GM12878 (cell line): ENCODE results near the gene PDZRN3.

Experiments used
- EGR1 ChIP-seq, 2 experiments: IDR thresholded peaks; 1 replicate in 1 of 2; 2 replicates in 1 of 2; pipeline ENCODE4 v1.6.1; 2011 to 2012; ENCODE audit warnings: low read depth in 2 of 2, low read length in 2 of 2, borderline replicate concordance in 1 of 2, mild to moderate bottlenecking in 1 of 2, moderate library complexity in 1 of 2
- HDGF ChIP-seq: fragments of 450-650 bp; IDR thresholded peaks from 2 replicates; pipeline ENCODE4 v1.6.1; 2016; ENCODE audit warnings: antibody characterized with exemption
- PAX8 ChIP-seq: fragments of 450-650 bp; IDR thresholded peaks from 2 replicates; pipeline ENCODE4 v1.6.1; 2017; ENCODE audit warnings: mild to moderate bottlenecking, moderate library complexity
- POLR2A ChIP-seq: IDR thresholded peaks from 2 replicates; pipeline ENCODE4 v1.6.1; 2011; ENCODE audit warnings: low read depth, mild to moderate bottlenecking, low read length
- RAD21 ChIP-seq: IDR thresholded peaks from 2 replicates; pipeline ENCODE4 v1.6.1; 2011; ENCODE audit warnings: mild to moderate bottlenecking, low read depth, low read length, moderate library complexity; ENCODE audit not compliant: insufficient read depth
- RCOR1 ChIP-seq: conservative IDR thresholded peaks from 2 replicates; pipeline ENCODE4 v1.6.1; 2012; ENCODE audit warnings: low read depth, low read length, improper control_type of control experiment
- SIN3A ChIP-seq: IDR thresholded peaks from 2 replicates; pipeline ENCODE4 v1.6.1; 2012; ENCODE audit warnings: low read depth, low read length, improper control_type of control experiment
- SIX5 ChIP-seq: IDR thresholded peaks from 2 replicates; pipeline ENCODE4 v1.6.1; 2011; ENCODE audit warnings: mild to moderate bottlenecking, low read depth, low read length, moderate library complexity; ENCODE audit not compliant: severe bottlenecking
- SMC3 ChIP-seq: IDR thresholded peaks from 2 replicates; pipeline ENCODE4 v1.6.1; 2011; ENCODE audit warnings: low read length, improper control_type of control experiment, borderline replicate concordance
- SUZ12 ChIP-seq: fragments of 200-600 bp; sonication (generic); IDR thresholded peaks from one replicate; pipeline ENCODE4 v1.6.1; 2018; ENCODE audit warnings: antibody characterized with exemption, mild to moderate bottlenecking; ENCODE audit not compliant: unreplicated experiment
- TF ChIP-seq, protein P1 (sequence below), 3 experiments: IDR thresholded peaks in 2 of 3; conservative IDR thresholded peaks in 1 of 3; 2 replicates each; pipeline ENCODE4 v1.5.1; 2011; ENCODE audit warnings: low read depth in 3 of 3, low read length in 3 of 3, mild to moderate bottlenecking in 3 of 3, control low read depth in 2 of 3, moderate library complexity in 2 of 3, inconsistent platforms in 1 of 3, mixed read lengths in 1 of 3; ENCODE audit not compliant: control insufficient read depth in 2 of 3, insufficient read depth in 1 of 3; ENCODE audit errors: extremely low read depth in 1 of 3
- TF ChIP-seq, protein P2 (sequence below): IDR thresholded peaks from 2 replicates; pipeline ENCODE4 v1.6.1; 2012; ENCODE audit warnings: mild to moderate bottlenecking, low read depth, low read length
- TF ChIP-seq, protein P3 (sequence below): IDR thresholded peaks from 2 replicates; pipeline ENCODE4 v1.6.1; 2012; ENCODE audit warnings: low read depth, low read length, improper control_type of control experiment

DNA sequence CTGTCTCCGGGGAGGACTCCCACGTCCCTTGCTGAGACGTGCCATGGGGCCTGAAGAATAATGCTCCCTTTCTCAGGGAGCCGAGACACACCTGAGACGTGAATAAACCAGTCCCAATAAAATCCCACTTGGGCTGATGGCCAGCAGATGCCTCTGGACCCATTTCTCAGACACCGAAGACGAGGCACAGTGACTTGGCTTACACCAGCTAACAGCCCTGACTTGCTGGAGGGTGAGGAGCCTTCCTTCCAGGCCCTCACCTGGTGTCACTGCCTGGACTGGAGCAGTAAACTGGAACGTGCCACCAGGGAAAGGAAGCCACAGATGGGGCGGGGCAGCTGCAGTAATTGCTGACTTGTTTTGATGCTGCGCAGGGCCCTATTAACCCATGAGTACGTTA, 189.7 kb downstream of the PDZRN3 start:
- TF ChIP-seq, protein P1, sequence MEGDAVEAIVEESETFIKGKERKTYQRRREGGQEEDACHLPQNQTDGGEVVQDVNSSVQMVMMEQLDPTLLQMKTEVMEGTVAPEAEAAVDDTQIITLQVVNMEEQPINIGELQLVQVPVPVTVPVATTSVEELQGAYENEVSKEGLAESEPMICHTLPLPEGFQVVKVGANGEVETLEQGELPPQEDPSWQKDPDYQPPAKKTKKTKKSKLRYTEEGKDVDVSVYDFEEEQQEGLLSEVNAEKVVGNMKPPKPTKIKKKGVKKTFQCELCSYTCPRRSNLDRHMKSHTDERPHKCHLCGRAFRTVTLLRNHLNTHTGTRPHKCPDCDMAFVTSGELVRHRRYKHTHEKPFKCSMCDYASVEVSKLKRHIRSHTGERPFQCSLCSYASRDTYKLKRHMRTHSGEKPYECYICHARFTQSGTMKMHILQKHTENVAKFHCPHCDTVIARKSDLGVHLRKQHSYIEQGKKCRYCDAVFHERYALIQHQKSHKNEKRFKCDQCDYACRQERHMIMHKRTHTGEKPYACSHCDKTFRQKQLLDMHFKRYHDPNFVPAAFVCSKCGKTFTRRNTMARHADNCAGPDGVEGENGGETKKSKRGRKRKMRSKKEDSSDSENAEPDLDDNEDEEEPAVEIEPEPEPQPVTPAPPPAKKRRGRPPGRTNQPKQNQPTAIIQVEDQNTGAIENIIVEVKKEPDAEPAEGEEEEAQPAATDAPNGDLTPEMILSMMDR (IDR thresholded peaks at IDR 0.05 in 2 of 3, conservative IDR thresholded peaks at IDR 0.05 in 1 of 3; ENCODE audit: control insufficient read depth in 2 of 3, extremely low read depth in 1 of 3, insufficient read depth in 1 of 3, low read depth in 3 of 3, low read length in 3 of 3), result no peak
- TF ChIP-seq, protein P2, sequence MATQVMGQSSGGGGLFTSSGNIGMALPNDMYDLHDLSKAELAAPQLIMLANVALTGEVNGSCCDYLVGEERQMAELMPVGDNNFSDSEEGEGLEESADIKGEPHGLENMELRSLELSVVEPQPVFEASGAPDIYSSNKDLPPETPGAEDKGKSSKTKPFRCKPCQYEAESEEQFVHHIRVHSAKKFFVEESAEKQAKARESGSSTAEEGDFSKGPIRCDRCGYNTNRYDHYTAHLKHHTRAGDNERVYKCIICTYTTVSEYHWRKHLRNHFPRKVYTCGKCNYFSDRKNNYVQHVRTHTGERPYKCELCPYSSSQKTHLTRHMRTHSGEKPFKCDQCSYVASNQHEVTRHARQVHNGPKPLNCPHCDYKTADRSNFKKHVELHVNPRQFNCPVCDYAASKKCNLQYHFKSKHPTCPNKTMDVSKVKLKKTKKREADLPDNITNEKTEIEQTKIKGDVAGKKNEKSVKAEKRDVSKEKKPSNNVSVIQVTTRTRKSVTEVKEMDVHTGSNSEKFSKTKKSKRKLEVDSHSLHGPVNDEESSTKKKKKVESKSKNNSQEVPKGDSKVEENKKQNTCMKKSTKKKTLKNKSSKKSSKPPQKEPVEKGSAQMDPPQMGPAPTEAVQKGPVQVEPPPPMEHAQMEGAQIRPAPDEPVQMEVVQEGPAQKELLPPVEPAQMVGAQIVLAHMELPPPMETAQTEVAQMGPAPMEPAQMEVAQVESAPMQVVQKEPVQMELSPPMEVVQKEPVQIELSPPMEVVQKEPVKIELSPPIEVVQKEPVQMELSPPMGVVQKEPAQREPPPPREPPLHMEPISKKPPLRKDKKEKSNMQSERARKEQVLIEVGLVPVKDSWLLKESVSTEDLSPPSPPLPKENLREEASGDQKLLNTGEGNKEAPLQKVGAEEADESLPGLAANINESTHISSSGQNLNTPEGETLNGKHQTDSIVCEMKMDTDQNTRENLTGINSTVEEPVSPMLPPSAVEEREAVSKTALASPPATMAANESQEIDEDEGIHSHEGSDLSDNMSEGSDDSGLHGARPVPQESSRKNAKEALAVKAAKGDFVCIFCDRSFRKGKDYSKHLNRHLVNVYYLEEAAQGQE, result no peak
- no peak for TF ChIP-seq SIX5
- no peak for TF ChIP-seq EGR1 (IDR thresholded peaks at IDR 0.05; ENCODE audit: borderline replicate concordance in 1 of 2, low read depth in 2 of 2, low read length in 2 of 2)
- no peak for TF ChIP-seq PAX8
- no peak for TF ChIP-seq SIN3A
- no peak for TF ChIP-seq RAD21
- TF ChIP-seq SUZ12, result no peak
- no peak for TF ChIP-seq SMC3
- TF ChIP-seq POLR2A, result no peak
- no peak for TF ChIP-seq RCOR1
- no peak for TF ChIP-seq HDGF
- TF ChIP-seq, protein P3, sequence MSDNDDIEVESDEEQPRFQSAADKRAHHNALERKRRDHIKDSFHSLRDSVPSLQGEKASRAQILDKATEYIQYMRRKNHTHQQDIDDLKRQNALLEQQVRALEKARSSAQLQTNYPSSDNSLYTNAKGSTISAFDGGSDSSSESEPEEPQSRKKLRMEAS, result no peak
